Right lobe of liver (tissue), 4 donors: Measurements from ENCODE around the gene JUP.

Experiments
- CTCF ChIP-seq, 4 donors: fragments of 200-600 bp in 3 of 4; fragments of 450-650 bp in 1 of 4; IDR thresholded peaks; one replicate each; pipeline versions ENCODE4 v1.5.1 to v1.8.0; 2016 to 2022; ENCODE audit warnings: antibody characterized with exemption in 4 of 4, mild to moderate bottlenecking in 2 of 4
- POLR2A ChIP-seq: fragments of 450-650 bp; IDR thresholded peaks from one replicate; pipeline ENCODE4 v1.6.1; 2017; ENCODE audit warnings: antibody characterized with exemption, mild to moderate bottlenecking
- donor health status: DM: no; HTN: no; CAD: no.
- donor health status: DM: no; HTN: no; CAD: no.
- donor health status: DM: no; HTN: yes; CAD: no.

GRCh38 chr17:41763327-41763726 lies 23.2 kb downstream of the JUP start:
- TF ChIP-seq CTCF (IDR thresholded peaks at IDR 0.05) = no peak
- TF ChIP-seq POLR2A = no peak
